ENCODE measurements around the gene PSMB7. TPM values are rescaled to one million over a fixed set of nuclear protein-coding genes. Genes with fewer than 3 reads are reported as not detected.

The PSMB7 gene
- polyA plus RNA-seq, 3 donors from 2014 or later, result 167 to 256 (median 186) TPM

DNA sequence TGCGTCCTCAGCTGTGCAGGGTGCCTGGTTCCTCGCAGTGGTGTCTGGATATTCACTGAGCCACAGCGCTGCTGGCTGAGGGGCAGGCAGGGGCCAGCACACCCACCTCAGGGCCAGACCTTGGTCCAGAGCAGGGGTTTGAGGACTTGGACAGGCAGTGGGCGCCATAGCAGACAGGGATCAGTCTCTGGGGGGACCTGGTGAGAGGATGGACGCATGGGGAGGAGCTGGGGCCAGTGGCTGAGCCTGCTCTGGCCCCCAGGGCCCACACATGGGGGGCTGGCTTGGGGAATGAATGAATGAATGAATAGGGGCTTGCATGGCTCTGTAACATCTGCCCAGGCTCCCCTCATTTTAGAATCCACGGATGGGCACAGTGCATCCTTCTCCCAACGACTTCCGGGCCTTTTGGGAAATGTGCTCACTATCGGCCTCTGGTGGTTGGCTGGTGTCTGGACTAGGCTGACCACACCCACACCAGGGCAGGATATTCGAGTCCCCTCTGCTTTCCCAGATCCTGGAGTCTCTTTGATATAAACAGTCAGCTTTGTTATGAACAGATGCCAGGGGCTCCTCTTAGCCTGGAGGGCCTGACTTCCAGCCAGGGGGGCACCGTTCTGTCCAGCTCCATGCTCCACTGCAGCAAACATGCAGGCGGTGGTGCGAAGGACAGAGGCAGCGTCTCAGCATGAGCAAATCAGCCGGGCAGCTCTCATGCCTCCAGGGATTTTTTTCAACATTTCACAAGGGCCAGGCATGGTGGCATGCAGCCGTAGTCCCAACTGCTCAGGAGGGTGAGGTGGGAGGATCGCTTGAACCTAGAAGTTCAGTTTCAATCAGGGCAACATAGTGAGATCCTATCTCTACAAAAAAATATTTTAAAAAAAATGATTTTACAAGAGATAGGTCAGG, 94.9 kb downstream of the PSMB7 start:
- no peaks in the 10 kb centered on the region for H3K27me3 Mint-ChIP-seq (ENCODE audit: low read depth in 3 of 3)
- no peak overlapping the region for H3K27ac Mint-ChIP-seq
- H3K9me3 Mint-ChIP-seq, result no peaks in the 10 kb centered on the region
- peaks cover 0 to 8% (median 3%) of the 10 kb centered on the region in 3 donors for H3K36me3 Mint-ChIP-seq
- peak; percentile 34 to 43 (median 39) for DNase-seq
- H3K4me3 Mint-ChIP-seq, result no peak overlapping the region
- H3K4me1 Mint-ChIP-seq, result peaks cover 14 to 15% of the 10 kb centered on the region in 2 donors

DNA sequence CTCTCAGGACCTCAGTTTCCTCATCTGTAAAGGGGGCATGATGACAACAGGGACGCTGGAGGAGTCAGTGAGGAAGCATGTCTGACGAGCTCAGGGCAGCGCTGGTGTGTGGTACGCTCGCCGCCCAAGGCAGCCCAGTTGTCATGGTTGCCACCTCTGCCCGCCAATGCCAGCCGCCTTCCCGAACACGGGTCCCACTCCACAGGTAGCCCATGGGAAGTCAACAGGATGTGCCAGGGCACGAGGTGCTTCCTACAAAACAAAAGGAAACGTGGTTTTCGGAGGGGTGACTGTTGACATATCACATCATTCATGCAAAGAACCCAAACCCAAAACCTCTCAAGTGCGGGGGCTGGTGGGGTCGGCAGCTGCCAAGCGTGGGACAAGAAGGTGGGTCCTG, 99.4 kb downstream of the PSMB7 start:
- no peak overlapping the region for H3K4me3 Mint-ChIP-seq
- H3K27ac Mint-ChIP-seq, result no peak overlapping the region
- H3K4me1 Mint-ChIP-seq, result peaks cover 11 to 15% of the 10 kb centered on the region in 2 donors
- no peaks in the 10 kb centered on the region for H3K27me3 Mint-ChIP-seq (ENCODE audit: low read depth in 3 of 3)
- no peaks in the 10 kb centered on the region for H3K9me3 Mint-ChIP-seq
- peaks cover 0 to 8% (median 3%) of the 10 kb centered on the region in 3 donors for H3K36me3 Mint-ChIP-seq
- no peak for DNase-seq

DNA sequence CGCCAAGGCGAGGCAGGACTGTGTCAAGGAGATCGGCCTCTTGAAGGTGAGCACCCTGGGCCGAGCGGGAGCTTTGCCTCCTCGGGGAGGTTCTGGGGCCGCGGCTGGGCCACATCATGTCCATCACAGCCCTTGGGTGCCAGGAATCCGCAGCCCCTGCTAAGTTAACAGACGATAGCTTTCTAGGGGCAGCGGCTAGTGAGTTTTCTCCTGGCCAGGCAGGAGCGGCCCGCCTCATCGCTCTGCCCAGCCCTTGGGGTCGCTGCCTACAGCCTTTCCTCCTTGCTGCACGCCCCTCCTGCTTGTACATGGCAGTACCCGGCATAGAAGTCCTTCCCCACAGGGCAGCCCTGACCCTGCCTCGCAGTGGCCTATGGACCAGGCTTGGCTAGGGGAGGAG, 101.3 kb downstream of the PSMB7 start:
- peaks cover 0 to 5% (median 3%) of the 10 kb centered on the region in 3 donors for H3K36me3 Mint-ChIP-seq

DNA sequence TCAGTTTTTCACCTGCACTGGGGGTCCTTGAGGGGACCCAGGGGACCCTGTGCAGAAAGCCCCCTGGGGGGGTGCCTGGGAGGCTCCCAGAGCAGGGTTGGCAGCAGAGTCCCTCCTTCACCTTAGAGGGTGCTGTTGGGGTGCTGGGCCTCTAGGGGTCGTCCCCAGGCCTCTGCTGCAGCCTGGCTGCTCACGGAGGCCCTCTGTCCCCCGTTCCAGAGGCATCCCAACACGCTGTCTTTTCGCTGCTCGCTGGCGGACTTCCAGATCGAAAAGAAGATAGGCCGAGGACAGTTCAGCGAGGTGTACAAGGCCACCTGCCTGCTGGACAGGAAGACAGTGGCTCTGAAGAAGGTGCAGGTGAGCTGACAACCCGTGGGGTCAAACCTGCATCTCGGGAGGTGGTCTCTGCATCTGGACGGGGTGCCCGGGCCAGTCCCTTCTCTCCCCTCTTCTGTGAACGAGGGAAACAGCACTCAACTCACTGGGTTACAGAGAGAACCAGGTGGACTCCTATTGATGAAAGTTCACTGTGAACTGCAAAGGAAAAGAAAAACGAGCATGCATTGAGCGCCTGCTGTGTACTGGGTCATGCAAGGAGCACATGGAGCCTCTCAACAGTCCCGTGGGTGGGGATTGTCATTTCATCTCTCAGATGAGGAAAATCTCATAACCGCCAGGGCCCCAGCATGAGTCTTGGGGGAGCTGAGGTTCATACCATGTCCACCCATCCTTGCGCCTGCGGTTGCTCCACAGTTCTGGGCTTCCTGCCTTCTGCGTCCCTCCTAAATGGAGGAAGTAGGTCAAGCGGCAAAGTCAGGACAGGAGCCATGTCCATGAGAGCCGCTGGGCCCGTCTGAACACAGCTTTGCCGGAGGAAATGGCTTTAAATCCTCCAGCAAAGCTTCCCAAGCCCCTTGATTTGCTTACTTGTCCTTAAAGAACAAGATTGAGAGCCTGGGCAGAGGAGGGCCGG, 102.7 kb downstream of the PSMB7 start:
- Mint-ChIP-seq H3K9me3 (no peaks in the 10 kb centered on the region), H3K4me1 (no peaks in the 10 kb centered on the region), H3K27ac (peak overlapping the region in 1 of 6 donors; percentile 29), H3K36me3 (peaks cover 0 to 3% (median 1%) of the 10 kb centered on the region in 3 donors), H3K27me3 (ENCODE audit: low read depth in 3 of 3) (peaks cover 0 to 2% (median 0%) of the 10 kb centered on the region in 3 donors), H3K4me3 (no peak overlapping the region)
- DNase-seq, result no peak

More for the DNA sequence above, 101.3 kb downstream of the PSMB7 start:
- Mint-ChIP-seq H3K4me1 (no peaks in the 10 kb centered on the region), H3K27ac (no peak overlapping the region), H3K27me3 (ENCODE audit: low read depth in 3 of 3) (no peaks in the 10 kb centered on the region), H3K9me3 (no peaks in the 10 kb centered on the region), H3K4me3 (no peak overlapping the region)
- no peak for DNase-seq

DNA sequence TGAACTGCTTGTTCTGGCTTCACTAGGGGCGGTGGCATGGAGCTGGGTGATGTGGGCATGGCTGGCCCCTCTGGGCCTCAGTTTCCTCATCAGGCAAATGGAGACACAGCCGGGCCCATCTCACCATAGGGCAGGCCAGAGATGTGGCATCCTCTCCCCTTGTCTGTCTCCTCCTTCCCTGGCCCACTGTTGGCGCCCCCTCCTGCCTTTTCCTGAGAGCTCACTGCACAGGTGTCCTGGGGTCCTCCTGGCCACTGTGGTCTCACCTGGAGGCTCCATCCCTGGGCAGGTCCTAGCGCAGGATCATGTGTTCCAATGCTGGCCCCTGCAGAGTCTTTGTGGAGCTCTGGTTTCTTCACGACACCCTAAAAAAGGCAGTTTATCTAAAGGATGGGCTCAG, 104.0 kb downstream of the PSMB7 start:
- H3K4me3 Mint-ChIP-seq, result no peak overlapping the region
- DNase-seq, result no peak
- peaks cover 0 to 2% (median 0%) of the 10 kb centered on the region in 3 donors for H3K27me3 Mint-ChIP-seq (ENCODE audit: low read depth in 3 of 3)
- H3K4me1 Mint-ChIP-seq, result peaks cover 4 to 7% of the 10 kb centered on the region in 2 donors
- H3K27ac Mint-ChIP-seq, result peak overlapping the region in 1 of 6 donors; percentile 51
- no peaks in the 10 kb centered on the region for H3K9me3 Mint-ChIP-seq
- peaks cover 0 to 4% (median 0%) of the 10 kb centered on the region in 3 donors for H3K36me3 Mint-ChIP-seq

DNA sequence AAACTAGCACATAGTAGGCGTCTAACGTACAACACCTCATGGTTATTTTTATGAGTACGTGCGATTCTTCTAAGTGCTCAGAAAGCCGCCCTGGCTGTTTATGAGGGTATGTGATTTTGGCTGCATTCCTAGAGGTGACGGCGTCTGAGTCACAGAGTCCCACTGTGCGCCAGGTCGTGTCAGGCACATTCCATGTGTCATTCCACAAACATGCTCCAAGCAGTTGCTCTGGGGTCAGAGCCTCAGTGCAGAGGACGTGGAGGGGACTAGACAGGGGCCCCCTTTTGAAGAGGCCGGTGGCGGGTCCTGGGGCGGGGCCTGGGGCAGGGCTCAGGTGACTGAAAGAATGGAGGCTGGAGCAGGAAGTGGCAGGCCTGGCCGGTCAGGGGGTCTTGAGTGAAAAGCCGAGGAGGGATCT, 105.6 kb downstream of the PSMB7 start:
- H3K36me3 Mint-ChIP-seq, result peaks cover 0 to 5% (median 0%) of the 10 kb centered on the region in 3 donors
- peaks cover 12 to 15% of the 10 kb centered on the region in 2 donors for H3K4me1 Mint-ChIP-seq
- peak overlapping the region in 1 of 6 donors; percentile 53 for H3K27ac Mint-ChIP-seq
- no peak overlapping the region for H3K4me3 Mint-ChIP-seq
- DNase-seq, result no peak
- H3K27me3 Mint-ChIP-seq (ENCODE audit: low read depth in 3 of 3), result peaks cover 0 to 2% (median 0%) of the 10 kb centered on the region in 3 donors
- H3K9me3 Mint-ChIP-seq, result no peaks in the 10 kb centered on the region

DNA sequence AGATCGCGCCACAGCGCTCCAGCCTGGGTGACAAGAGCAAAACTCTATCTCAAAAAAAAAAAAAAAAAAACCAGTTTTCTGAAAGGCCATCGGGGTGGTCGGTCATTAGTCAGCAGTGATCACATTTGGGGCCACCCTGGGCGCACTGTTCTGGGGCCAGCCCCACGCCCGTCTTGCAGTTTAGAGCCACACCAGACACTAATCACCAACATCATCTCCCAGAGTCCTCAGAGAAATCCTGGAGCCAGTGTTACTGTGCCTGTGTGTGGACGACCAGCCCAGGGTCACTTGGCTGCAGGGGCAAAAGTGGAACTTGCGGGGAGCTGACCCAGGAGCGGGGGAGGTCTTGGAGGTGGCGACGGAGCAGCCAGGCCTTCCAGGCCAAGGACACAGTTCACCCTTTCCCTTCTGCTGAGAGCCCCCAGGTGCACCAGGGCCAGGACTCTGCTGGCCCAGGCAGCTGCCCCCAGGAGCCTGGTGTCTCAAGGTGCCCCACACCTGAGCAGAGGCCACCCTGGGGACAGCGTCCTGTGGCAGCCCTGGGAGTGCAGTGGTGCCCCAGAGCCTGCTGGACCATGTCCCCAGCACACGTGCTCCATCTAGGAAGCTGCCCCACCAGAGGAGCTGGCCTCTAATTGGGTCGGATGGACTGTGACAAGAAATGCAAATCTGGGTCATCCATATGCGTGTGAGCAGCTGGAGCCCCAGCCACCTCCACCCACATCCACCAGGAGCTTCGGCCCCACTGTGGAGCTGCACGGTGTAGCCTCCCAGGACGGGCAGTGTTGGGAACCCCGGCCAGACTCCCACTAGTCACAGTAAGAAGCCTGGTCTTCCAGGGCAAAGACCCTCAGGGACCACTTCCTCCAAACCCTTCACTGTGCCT, 106.4 kb downstream of the PSMB7 start:
- no peak for DNase-seq
- Mint-ChIP-seq H3K4me3 (no peak overlapping the region), H3K27me3 (ENCODE audit: low read depth in 3 of 3) (peaks cover 0 to 2% (median 0%) of the 10 kb centered on the region in 3 donors), H3K9me3 (no peaks in the 10 kb centered on the region), H3K36me3 (peaks cover 0 to 5% (median 0%) of the 10 kb centered on the region in 3 donors), H3K27ac (no peak overlapping the region), H3K4me1 (peaks cover 12 to 15% of the 10 kb centered on the region in 2 donors)

DNA sequence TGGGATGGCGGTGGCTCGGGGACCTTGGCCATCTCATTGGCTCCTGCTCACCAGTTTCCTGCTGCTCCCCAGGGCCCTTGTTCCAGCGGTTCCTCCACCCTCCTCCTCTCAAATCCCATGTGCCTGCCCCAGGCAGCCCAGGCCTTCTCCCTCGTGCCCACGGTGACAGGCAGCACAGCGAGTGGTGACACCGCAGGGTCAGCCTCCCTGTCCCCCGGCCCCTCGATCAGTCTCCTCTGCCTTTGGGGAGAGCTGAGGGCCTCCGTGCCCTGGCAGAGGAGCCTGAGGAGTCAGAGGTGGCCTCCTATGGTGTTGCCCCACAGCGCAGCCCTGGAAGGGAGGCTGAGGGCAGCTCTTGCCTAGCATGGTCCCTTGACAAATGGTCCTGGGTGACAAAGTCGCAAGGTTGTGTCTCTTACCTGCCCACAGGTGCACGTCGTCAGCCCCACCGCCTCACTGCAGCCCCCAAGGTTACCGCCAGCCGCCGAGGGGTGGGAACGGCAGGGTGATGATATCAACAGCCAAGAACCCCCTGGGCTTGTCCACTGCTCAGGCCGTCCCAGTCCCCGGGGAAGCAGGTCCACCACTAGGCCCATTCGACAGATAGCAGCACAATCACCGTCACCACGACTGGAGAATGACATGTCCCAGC, 107.7 kb downstream of the PSMB7 start:
- no peak overlapping the region for H3K27ac Mint-ChIP-seq
- peaks cover 0 to 2% (median 0%) of the 10 kb centered on the region in 3 donors for H3K27me3 Mint-ChIP-seq (ENCODE audit: low read depth in 3 of 3)
- H3K36me3 Mint-ChIP-seq, result peaks cover 0 to 5% (median 4%) of the 10 kb centered on the region in 3 donors
- no peak for DNase-seq
- H3K4me3 Mint-ChIP-seq, result no peak overlapping the region
- no peaks in the 10 kb centered on the region for H3K9me3 Mint-ChIP-seq
- peaks cover 12 to 15% of the 10 kb centered on the region in 2 donors for H3K4me1 Mint-ChIP-seq

DNA sequence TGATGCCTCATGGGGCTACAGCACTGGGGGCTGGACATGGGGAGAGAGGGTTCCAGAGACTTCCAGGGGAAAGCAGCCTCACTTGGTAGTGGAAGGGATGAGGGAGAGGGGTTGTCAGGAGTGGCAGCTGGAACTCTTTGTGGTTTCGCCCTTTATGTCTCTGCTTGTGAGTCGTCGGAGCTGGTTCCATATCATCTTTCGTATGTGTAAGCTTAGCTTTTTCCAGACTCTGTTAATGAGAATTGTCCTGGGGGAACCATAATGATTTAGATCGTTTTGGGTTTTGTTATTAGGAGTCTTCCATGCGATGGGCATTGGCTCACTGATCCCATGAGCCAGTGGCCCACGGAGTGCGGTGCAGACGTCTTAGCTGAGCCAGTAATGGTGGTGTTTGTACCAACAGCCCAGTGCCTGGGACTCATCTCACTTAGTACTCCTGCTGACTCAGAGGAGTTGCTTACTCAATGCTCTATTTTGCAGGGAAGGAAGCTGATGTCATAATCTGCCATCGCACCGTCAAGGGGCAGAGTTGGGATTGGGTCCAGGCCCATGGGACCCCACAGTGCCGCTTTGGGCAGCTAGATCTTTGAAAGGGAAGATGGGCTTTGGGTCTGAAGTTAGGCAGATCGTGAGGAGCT, 109.0 kb downstream of the PSMB7 start:
- Mint-ChIP-seq H3K36me3 (peaks cover 0 to 5% (median 4%) of the 10 kb centered on the region in 3 donors), H3K4me3 (no peak overlapping the region), H3K27ac (peak overlapping the region in 4 of 6 donors; percentile 24 to 32 (median 26)), H3K4me1 (peaks cover 15 to 19% of the 10 kb centered on the region in 2 donors), H3K27me3 (ENCODE audit: low read depth in 3 of 3) (peaks cover 0 to 2% (median 0%) of the 10 kb centered on the region in 3 donors), H3K9me3 (no peaks in the 10 kb centered on the region)
- DNase-seq, result no peak

DNA sequence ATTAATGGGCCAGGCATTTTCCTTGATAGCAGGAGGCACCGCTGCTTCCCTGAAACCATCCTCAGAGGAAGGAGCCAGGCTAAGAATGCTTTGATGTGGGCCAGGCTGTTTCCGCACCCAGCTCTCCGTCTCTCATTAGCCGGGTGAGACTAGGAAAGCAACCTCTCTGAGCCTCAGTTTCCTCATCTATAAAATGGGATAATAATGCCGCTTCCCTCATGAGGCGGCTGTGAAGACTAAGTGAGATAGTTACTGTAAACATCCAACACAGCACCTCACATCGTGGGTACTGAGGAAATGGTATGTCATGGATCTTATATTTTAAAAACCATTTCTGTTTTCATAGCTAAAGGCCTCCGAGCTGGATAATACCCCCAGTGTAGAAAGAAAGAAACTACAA, 111.0 kb downstream of the PSMB7 start:
- Mint-ChIP-seq H3K4me3 (no peak overlapping the region), H3K36me3 (peaks cover 0 to 5% (median 4%) of the 10 kb centered on the region in 3 donors), H3K27me3 (ENCODE audit: low read depth in 3 of 3) (peaks cover 0 to 2% (median 0%) of the 10 kb centered on the region in 3 donors), H3K4me1 (peaks cover 27 to 38% of the 10 kb centered on the region in 2 donors), H3K27ac (no peak overlapping the region), H3K9me3 (no peaks in the 10 kb centered on the region)
- DNase-seq, result no peak

DNA sequence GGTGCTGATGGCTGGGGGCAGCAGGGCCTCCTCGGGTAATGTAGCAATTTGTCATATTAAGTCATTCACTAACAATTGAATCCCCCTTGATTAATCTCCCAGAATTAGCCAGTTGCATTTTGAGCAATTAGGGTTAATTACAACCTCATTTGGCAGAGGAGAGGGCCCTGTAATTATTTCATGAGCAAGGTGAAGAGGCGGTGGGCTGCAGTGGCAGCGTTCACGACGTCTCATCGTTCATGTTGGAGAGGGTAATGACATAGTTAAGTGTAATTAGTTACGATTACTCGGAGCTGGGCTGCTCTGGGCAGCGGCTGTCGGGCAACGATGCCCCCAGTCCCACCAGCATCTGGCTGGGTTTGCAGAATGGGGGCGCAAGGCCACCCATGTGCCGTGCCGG, 111.5 kb downstream of the PSMB7 start:
- peaks cover 0 to 5% (median 4%) of the 10 kb centered on the region in 3 donors for H3K36me3 Mint-ChIP-seq
- no peak overlapping the region for H3K27ac Mint-ChIP-seq

More for the DNA sequence above, 111.5 kb downstream of the PSMB7 start:
- DNase-seq, result no peak
- H3K4me1 Mint-ChIP-seq, result peaks cover 32 to 42% of the 10 kb centered on the region in 2 donors
- H3K27me3 Mint-ChIP-seq (ENCODE audit: low read depth in 3 of 3), result peaks cover 0 to 2% (median 0%) of the 10 kb centered on the region in 3 donors
- no peak overlapping the region for H3K4me3 Mint-ChIP-seq
- H3K9me3 Mint-ChIP-seq, result no peaks in the 10 kb centered on the region
